ENCODE measurements around the gene SPHK1.

SPHK1 gene

DNA sequence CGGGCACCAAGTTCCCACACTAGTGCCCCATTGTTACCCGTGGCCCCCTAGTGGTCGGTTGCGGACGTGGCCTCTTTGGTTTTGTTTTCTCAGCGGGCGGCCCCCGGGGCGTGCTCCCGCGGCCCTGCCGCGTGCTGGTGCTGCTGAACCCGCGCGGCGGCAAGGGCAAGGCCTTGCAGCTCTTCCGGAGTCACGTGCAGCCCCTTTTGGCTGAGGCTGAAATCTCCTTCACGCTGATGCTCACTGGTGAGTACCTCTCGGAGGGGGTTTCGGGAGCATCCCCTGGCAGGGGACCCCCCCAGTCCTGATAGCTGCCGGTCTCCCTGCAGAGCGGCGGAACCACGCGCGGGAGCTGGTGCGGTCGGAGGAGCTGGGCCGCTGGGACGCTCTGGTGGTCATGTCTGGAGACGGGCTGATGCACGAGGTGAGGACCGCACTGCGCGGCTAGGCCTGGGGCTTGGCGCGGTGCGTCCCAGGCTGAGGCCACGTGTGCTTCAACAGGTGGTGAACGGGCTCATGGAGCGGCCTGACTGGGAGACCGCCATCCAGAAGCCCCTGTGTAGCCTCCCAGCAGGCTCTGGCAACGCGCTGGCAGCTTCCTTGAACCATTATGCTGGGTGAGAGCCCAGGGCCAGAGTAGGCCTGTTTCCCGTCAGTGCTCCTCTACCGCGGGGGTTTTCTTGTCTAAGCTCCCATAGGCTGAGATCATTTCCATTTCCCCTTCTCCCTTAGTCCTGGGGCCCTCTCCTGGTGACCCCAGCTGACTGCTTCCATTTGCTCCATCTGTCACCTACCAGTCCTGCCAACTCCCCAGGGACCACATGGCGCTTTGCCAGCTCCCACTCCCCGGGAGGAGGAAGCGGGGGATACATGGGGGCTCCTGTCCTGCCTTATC is 1.7 kb downstream of the SPHK1 start:
- Histone ChIP-seq H3K27me3 (peaks cover 58% of the 10 kb centered on the region), H3K4me1 (ENCODE audit: control insufficient read depth in 1 of 2, insufficient read depth in 1 of 2, low read depth in 1 of 2, low read length in 1 of 2) (peaks cover 43 to 44% of the 10 kb centered on the region in 2 experiments), H3K9me3 (no peaks in the 10 kb centered on the region), H3K27ac (no peak overlapping the region), H3K4me3 (ENCODE audit: low read depth in 1 of 2, low read length in 1 of 2) (peak overlapping the region; percentile 78 to 86), H3K36me3 (peaks cover 13% of the 10 kb centered on the region)
- TF ChIP-seq CTCF (IDR thresholded peaks at IDR 0.05) = peak; percentile 86

GRCh38 chr17:76386966-76387765 is 2.8 kb downstream of the SPHK1 start:
- peaks cover 22% of the 10 kb centered on the region for H3K36me3 ChIP-seq
- H3K27me3 ChIP-seq = peaks cover 48% of the 10 kb centered on the region
- peaks cover 34 to 37% of the 10 kb centered on the region in 2 experiments for H3K4me1 ChIP-seq (ENCODE audit: control insufficient read depth in 1 of 2, insufficient read depth in 1 of 2, low read depth in 1 of 2, low read length in 1 of 2)
- TF ChIP-seq CTCF (IDR thresholded peaks at IDR 0.05) = no peak
- H3K27ac ChIP-seq = no peak overlapping the region
- H3K4me3 ChIP-seq (ENCODE audit: low read depth in 1 of 2, low read length in 1 of 2) = no peak overlapping the region
- no peaks in the 10 kb centered on the region for H3K9me3 ChIP-seq

DNA sequence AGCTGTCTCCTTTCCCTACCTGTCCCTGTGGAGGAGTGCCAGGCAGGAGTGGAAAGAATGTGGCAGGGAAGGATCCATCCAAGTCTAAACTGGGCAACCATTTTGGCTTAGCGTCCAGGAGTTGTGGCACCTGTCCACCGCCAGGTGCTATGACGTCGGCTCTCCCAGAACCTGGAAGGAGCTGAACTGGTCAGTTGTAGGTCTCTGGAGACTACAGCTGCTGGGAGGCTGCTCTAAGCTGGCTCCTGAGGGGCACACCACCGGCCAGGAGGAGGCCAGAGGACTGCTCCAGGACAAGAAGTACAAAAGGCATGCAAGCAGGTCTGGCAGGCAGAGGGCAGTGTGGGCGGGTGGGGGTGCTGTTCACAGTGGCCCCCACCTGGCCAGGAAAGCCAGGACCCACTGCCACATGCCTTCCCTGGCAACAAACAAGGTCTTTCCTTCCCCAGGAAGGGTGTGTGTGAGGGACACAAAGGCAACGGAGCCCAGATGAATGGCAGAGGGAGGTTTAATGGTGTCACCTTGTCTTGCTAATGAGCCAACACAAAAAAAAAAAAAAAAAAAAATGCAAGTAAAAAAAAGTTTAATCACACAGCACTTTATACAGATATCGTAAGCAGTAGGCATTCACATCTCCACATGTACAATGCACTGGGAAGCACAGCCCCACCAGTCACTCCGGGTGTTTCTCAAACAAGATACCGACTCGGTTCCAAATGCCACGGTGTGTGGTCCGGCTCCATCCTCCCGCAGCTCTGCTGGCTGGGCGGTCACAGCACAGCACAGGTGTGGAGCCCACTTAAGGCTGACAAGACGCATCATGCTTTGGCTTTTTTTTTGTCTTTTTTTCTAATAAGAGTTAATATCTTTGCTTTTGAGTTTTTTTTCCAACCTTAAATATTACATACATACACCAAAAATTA is 4.8 kb downstream of the SPHK1 start:
- TF ChIP-seq CTCF (IDR thresholded peaks at IDR 0.05) = no peak
- no peaks in the 10 kb centered on the region for H3K9me3 ChIP-seq
- peaks cover 38% of the 10 kb centered on the region for H3K36me3 ChIP-seq
- peaks cover 18 to 19% of the 10 kb centered on the region in 2 experiments for H3K4me1 ChIP-seq (ENCODE audit: control insufficient read depth in 1 of 2, insufficient read depth in 1 of 2, low read depth in 1 of 2, low read length in 1 of 2)
- H3K27ac ChIP-seq = no peak overlapping the region
- H3K27me3 ChIP-seq = peaks cover 29% of the 10 kb centered on the region
- no peak overlapping the region for H3K4me3 ChIP-seq (ENCODE audit: low read depth in 1 of 2, low read length in 1 of 2)

- peaks cover 22% of the 10 kb centered on the region for H3K27me3 ChIP-seq
- H3K36me3 ChIP-seq = peaks cover 41% of the 10 kb centered on the region
- H3K4me1 ChIP-seq (ENCODE audit: control insufficient read depth in 1 of 2, insufficient read depth in 1 of 2, low read depth in 1 of 2, low read length in 1 of 2) = peaks cover 12 to 13% of the 10 kb centered on the region in 2 experiments
- H3K9me3 ChIP-seq = no peaks in the 10 kb centered on the region
- no peak overlapping the region for H3K27ac ChIP-seq
- no peak for TF ChIP-seq CTCF (IDR thresholded peaks at IDR 0.05)
- no peak overlapping the region for H3K4me3 ChIP-seq (ENCODE audit: low read depth in 1 of 2, low read length in 1 of 2)
Observed at GRCh38 chr17:76390003-76390421, 5.6 kb downstream of the SPHK1 start.

GRCh38 chr17:76391200-76391715 is 6.8 kb downstream of the SPHK1 start:
- Histone ChIP-seq H3K4me3 (ENCODE audit: low read depth in 1 of 2, low read length in 1 of 2) (no peak overlapping the region), H3K27me3 (peaks cover 9% of the 10 kb centered on the region), H3K27ac (no peak overlapping the region), H3K9me3 (no peaks in the 10 kb centered on the region), H3K36me3 (peaks cover 51% of the 10 kb centered on the region), H3K4me1 (ENCODE audit: control insufficient read depth in 1 of 2, insufficient read depth in 1 of 2, low read depth in 1 of 2, low read length in 1 of 2) (peaks cover 0 to under 1% of the 10 kb centered on the region in 2 experiments)
- no peak for TF ChIP-seq CTCF (IDR thresholded peaks at IDR 0.05)
